ENCODE data around the gene CNOT6. TPM values are rescaled to one million over a fixed set of nuclear protein-coding genes. Genes with fewer than 3 reads are reported as not detected.

CNOT6 gene
- total and polyA plus RNA-seq, 10 of the 15 experiments (the other 5 are each of a cell fraction or from before 2014, with no cell fraction given): 3.8 to 22.1 (median 12.1) TPM

GRCh38 chr5:180592176-180592575 lies 98.0 kb downstream of the CNOT6 start (continued):
- no peak for TF ChIP-seq E2F8 (IDR thresholded peaks at IDR 0.05; ENCODE audit: low read depth, partially characterized antibody)

GRCh38 chr5:180593446-180594206 lies 99.4 kb downstream of the CNOT6 start:
- FAIRE-seq (no peak), DNase-seq (ENCODE audit: low read depth, low spot score) (no peak), ATAC-seq (no peak)
- H3K9ac ChIP-seq (ENCODE audit: control insufficient read depth, insufficient read depth, low read length): no peak overlapping the region
- no peaks in the 10 kb centered on the region for H3K36me3 ChIP-seq (ENCODE audit: control insufficient read depth in 2 of 2, insufficient read depth in 2 of 2, low read length in 1 of 2)
- H3K27ac ChIP-seq (ENCODE audit: control insufficient read depth, insufficient read depth): no peak overlapping the region
- in situ Hi-C loops (cut with MboI) (no loop called here), intact Hi-C loops (cut with micrococcal nuclease; ENCODE audit: unreplicated experiment) (no loop called here)
- no peaks in the 10 kb centered on the region for H4K20me1 ChIP-seq (ENCODE audit: control insufficient read depth, insufficient read depth)
- WGBS (ENCODE audit: insufficient coverage, insufficient replicate concordance, low lambda C conversion rate, missing lambda C conversion rate): 70% methylated on average over 19 of the region's 19 CpGs
- peaks cover 0 to 3% of the 10 kb centered on the region in 2 experiments; a peak in 1 of 4 replicates for H3K27me3 ChIP-seq (replicated peaks in 1 of 2; ENCODE audit: control insufficient read depth in 2 of 2, insufficient read depth in 2 of 2, low read length in 1 of 2)
- BruUV-seq (replicated peaks): no TSS peak
- POLR2A ChIA-PET: no interaction called here
- TF ChIP-seq IKZF2 (IDR thresholded peaks at IDR 0.05) (no peak), RB1 (IDR thresholded peaks at IDR 0.05; ENCODE audit: borderline replicate concordance) (no peak), RAD51 (IDR thresholded peaks at IDR 0.05) (no peak), YBX1 (IDR thresholded peaks at IDR 0.05) (no peak), CBFB (IDR thresholded peaks at IDR 0.05; ENCODE audit: low read depth) (no peak), USF1 (IDR thresholded peaks at IDR 0.05; ENCODE audit: borderline replicate concordance, extremely low read length, insufficient read depth, low read depth, low read length) (no peak), RELA (IDR thresholded peaks at IDR 0.05; ENCODE audit: borderline replicate concordance, partially characterized antibody) (no peak)
- no peaks in the 10 kb centered on the region for H3K9me3 ChIP-seq (replicated peaks; ENCODE audit: control insufficient read depth, insufficient read depth, low read length)
- H2AFZ ChIP-seq (ENCODE audit: control insufficient read depth, low read depth, low read length): no peak overlapping the region
- no peak overlapping the region for H3K4me2 ChIP-seq (ENCODE audit: control insufficient read depth, insufficient read depth)
- H3K4me1 ChIP-seq (ENCODE audit: control insufficient read depth, insufficient read depth, low read length): no peaks in the 10 kb centered on the region
- CTCF ChIA-PET: no interaction called here
- no peaks in the 10 kb centered on the region for H3K79me2 ChIP-seq (ENCODE audit: control insufficient read depth, insufficient read depth, low read length)
- SMC1A ChIA-PET (ENCODE audit: uncharacterized antibody, unreplicated experiment): no interaction called here
- RAD21 ChIA-PET (ENCODE audit: unreplicated experiment): no interaction called here
- no peak overlapping the region for H3K4me3 ChIP-seq

Data from GM12878 (cell line).